Measurements from ENCODE around the gene PSMA3.

PSMA3 gene

DNA sequence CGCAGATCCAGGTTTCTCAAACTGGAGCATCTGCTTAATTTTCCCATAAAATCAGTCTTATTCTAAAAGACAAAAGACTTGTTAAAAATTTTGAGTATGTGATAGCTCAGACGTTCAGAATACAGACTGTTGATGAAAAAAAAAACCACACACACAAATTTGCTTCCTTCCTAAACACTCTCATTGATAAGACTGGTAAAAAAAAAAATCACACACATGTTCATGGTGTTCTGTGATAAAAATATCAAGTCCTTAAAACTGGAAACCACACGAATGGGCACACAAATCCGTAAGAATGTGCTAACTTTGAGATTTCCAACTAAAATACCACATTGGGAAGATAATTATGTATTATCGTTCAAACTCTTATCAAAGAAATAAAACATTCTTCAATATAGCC, 47.0 kb downstream of the PSMA3 start:
- peak; percentile 36 to 68 (median 44) for DNase-seq
- POLR2A ChIA-PET: no interaction called here
- CTCF ChIA-PET: interaction anchor here (1.2 kb wide), 1 partner anchor 48 kb away, joined by 3 read pairs; no protein-coding TSS in a partner anchor
- Histone ChIP-seq H3K27ac (ENCODE audit: insufficient read depth in 1 of 2, low read depth in 1 of 2, low read length in 2 of 2, poor library complexity in 1 of 2, severe bottlenecking in 2 of 2) (no peak overlapping the region), H3K4me1 (ENCODE audit: control extremely low read depth in 1 of 4, control insufficient read depth in 4 of 4, insufficient read depth in 4 of 4, low read length in 3 of 4) (peaks cover 10 to 27% (median 14%) of the 10 kb centered on the region in 4 experiments), H3K4me3 (ENCODE audit: control insufficient read depth in 1 of 7, extremely low read depth in 1 of 7, insufficient read depth in 4 of 7, low read depth in 2 of 7, low read length in 6 of 7) (no peak overlapping the region), H3K9me3 (ENCODE audit: control extremely low read depth in 1 of 5, control insufficient read depth in 4 of 5, insufficient read depth in 2 of 5, low read depth in 1 of 5, low read length in 4 of 5) (no peaks in the 10 kb centered on the region), H3K27me3 (replicated peaks in 2 of 5; ENCODE audit: control insufficient read depth in 4 of 5, insufficient read depth in 5 of 5, low read length in 4 of 5) (no peaks in the 10 kb centered on the region), H3K36me3 (ENCODE audit: control insufficient read depth in 4 of 4, insufficient read depth in 4 of 4, low read length in 3 of 4) (peaks cover 22 to 79% (median 55%) of the 10 kb centered on the region in 4 experiments)
- no CpG with 5 or more reads among the region's 5 CpGs for WGBS (ENCODE audit: insufficient coverage)

DNA sequence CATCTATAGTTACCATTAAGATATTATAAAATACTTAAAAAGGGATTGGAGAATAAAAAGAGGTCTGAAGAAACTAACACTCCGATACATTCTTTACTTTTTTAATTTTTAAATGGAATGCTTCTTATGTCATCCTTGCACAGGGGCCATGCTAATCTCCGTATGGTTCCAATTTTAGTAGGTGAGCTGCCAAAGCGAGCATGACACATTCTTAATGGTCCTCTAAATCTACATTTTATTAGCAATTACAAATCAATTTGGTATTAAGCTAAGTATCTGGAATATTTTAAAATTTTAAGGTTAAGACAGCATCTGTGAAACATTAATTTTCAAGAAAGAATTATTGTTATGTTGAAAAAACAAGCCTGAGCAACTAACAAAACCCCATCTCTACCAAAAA, 47.5 kb downstream of the PSMA3 start:
- CTCF ChIA-PET: interaction anchor here (1.2 kb wide), 1 partner anchor 47 kb away, joined by 3 read pairs; no protein-coding TSS in a partner anchor
- WGBS (ENCODE audit: insufficient coverage): no CpG with 5 or more reads among the region's 3 CpGs
- no peak for DNase-seq
- peaks cover 18 to 74% (median 53%) of the 10 kb centered on the region in 4 experiments for H3K36me3 ChIP-seq (ENCODE audit: control insufficient read depth in 4 of 4, insufficient read depth in 4 of 4, low read length in 3 of 4)
- H3K4me3 ChIP-seq (ENCODE audit: control insufficient read depth in 1 of 7, extremely low read depth in 1 of 7, insufficient read depth in 4 of 7, low read depth in 2 of 7, low read length in 6 of 7): no peak overlapping the region
- no peaks in the 10 kb centered on the region for H3K9me3 ChIP-seq (ENCODE audit: control extremely low read depth in 1 of 5, control insufficient read depth in 4 of 5, insufficient read depth in 2 of 5, low read depth in 1 of 5, low read length in 4 of 5)
- peaks cover 12 to 33% (median 17%) of the 10 kb centered on the region in 4 experiments for H3K4me1 ChIP-seq (ENCODE audit: control extremely low read depth in 1 of 4, control insufficient read depth in 4 of 4, insufficient read depth in 4 of 4, low read length in 3 of 4)
- POLR2A ChIA-PET: no interaction called here
- no peaks in the 10 kb centered on the region for H3K27me3 ChIP-seq (replicated peaks in 2 of 5; ENCODE audit: control insufficient read depth in 4 of 5, insufficient read depth in 5 of 5, low read length in 4 of 5)
- H3K27ac ChIP-seq (ENCODE audit: insufficient read depth in 1 of 2, low read depth in 1 of 2, low read length in 2 of 2, poor library complexity in 1 of 2, severe bottlenecking in 2 of 2): no peak overlapping the region

DNA sequence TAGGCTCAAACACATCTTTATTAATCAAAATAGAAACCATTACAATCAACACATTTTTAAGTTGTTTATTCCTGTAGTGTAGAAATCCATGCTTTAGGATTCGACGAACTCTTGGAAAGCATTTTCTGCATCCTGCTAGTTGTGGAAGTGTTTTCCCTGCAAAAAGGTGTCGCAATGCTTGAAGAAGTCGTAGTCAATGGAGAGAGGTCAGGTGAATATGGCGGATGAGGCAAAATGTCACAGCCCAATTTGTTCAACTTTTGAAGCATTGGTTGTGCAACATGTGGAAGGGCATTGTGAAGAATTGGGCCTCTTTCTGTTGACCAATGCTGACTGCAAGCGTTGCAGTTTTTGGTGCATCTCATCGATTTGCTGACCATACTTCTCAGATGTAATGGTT, 49.6 kb downstream of the PSMA3 start:
- DNase-seq: no peak
- H3K9me3 ChIP-seq (ENCODE audit: control extremely low read depth in 1 of 5, control insufficient read depth in 4 of 5, insufficient read depth in 2 of 5, low read depth in 1 of 5, low read length in 4 of 5): no peaks in the 10 kb centered on the region
- H3K36me3 ChIP-seq (ENCODE audit: control insufficient read depth in 4 of 4, insufficient read depth in 4 of 4, low read length in 3 of 4): peaks cover 9 to 59% (median 37%) of the 10 kb centered on the region in 4 experiments
- no peak overlapping the region for H3K4me3 ChIP-seq (ENCODE audit: control insufficient read depth in 1 of 7, extremely low read depth in 1 of 7, insufficient read depth in 4 of 7, low read depth in 2 of 7, low read length in 6 of 7)
- no peaks in the 10 kb centered on the region for H3K27me3 ChIP-seq (replicated peaks in 2 of 5; ENCODE audit: control insufficient read depth in 4 of 5, insufficient read depth in 5 of 5, low read length in 4 of 5)
- POLR2A ChIA-PET: no interaction called here
- WGBS (ENCODE audit: insufficient coverage): 97% methylated on average over 7 of the region's 7 CpGs
- no peak overlapping the region for H3K27ac ChIP-seq (ENCODE audit: insufficient read depth in 1 of 2, low read depth in 1 of 2, low read length in 2 of 2, poor library complexity in 1 of 2, severe bottlenecking in 2 of 2)
- CTCF ChIA-PET: no interaction called here
- peaks cover 12 to 35% (median 18%) of the 10 kb centered on the region in 4 experiments for H3K4me1 ChIP-seq (ENCODE audit: control extremely low read depth in 1 of 4, control insufficient read depth in 4 of 4, insufficient read depth in 4 of 4, low read length in 3 of 4)

DNA sequence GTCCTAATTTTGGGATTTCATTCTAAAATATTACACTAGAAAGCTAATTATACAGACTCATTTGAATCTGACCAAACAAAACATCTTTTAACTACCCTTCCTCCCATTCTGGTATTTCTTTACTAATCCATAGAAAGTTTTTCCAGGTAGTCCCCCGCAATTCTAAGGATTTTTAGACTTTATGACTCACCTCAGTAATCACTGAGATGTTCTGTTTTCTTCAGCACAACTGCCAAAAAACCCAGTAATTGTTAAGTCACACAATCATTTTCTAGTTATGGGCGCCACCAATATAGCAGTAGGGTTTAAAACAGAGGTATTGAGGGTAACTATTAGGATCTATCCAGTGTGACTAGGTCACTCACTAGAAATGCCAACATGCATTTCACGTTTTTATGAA, 52.1 kb downstream of the PSMA3 start:
- Histone ChIP-seq H3K27me3 (replicated peaks in 2 of 5; ENCODE audit: control insufficient read depth in 4 of 5, insufficient read depth in 5 of 5, low read length in 4 of 5) (no peaks in the 10 kb centered on the region), H3K4me1 (ENCODE audit: control extremely low read depth in 1 of 4, control insufficient read depth in 4 of 4, insufficient read depth in 4 of 4, low read length in 3 of 4) (peaks cover 18 to 46% (median 30%) of the 10 kb centered on the region in 4 experiments), H3K36me3 (ENCODE audit: control insufficient read depth in 4 of 4, insufficient read depth in 4 of 4, low read length in 3 of 4) (peaks cover 5 to 41% (median 21%) of the 10 kb centered on the region in 4 experiments), H3K4me3 (ENCODE audit: control insufficient read depth in 1 of 7, extremely low read depth in 1 of 7, insufficient read depth in 4 of 7, low read depth in 2 of 7, low read length in 6 of 7) (peak overlapping the region in 6 of 7 experiments; percentile 95 to 100 (median 99)), H3K9me3 (ENCODE audit: control extremely low read depth in 1 of 5, control insufficient read depth in 4 of 5, insufficient read depth in 2 of 5, low read depth in 1 of 5, low read length in 4 of 5) (no peaks in the 10 kb centered on the region), H3K27ac (ENCODE audit: insufficient read depth in 1 of 2, low read depth in 1 of 2, low read length in 2 of 2, poor library complexity in 1 of 2, severe bottlenecking in 2 of 2) (peak overlapping the region; percentile 98)
- POLR2A ChIA-PET: no interaction called here
- DNase-seq: peak in 1 of 3 donors; percentile 15
- CTCF ChIA-PET: interaction anchor here (0.6 kb wide), 1 partner anchor 15 kb away, joined by 3 read pairs; no protein-coding TSS in a partner anchor
- 38% methylated on average over 1 of the region's 3 CpGs for WGBS (ENCODE audit: insufficient coverage)

DNA sequence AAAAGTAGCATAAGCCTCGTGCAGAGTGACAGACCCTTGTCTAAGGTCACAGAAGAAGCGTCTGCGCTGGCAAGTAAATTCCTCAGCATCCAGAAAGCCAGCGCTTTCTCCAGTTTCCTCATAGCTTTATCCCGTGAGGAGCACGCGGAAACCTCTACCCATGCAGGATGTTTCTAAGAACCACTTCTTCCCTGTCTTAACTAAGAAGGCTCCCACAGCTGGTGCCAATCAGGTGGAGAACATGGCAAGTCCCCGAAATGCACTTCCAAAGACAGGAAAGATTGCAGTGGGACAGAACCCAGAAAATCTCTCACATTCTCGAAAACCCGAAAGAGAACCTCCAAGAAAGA, 52.7 kb downstream of the PSMA3 start:
- POLR2A ChIA-PET: interaction anchor here (1.0 kb wide), 2 partner anchors 17 to 97 kb away, joined by 3 read pairs; partner anchors contain the start of gene ACTR10
- no peaks in the 10 kb centered on the region for H3K9me3 ChIP-seq (ENCODE audit: control extremely low read depth in 1 of 5, control insufficient read depth in 4 of 5, insufficient read depth in 2 of 5, low read depth in 1 of 5, low read length in 4 of 5)
- peak overlapping the region; percentile 95 to 100 (median 99) for H3K4me3 ChIP-seq (ENCODE audit: control insufficient read depth in 1 of 7, extremely low read depth in 1 of 7, insufficient read depth in 4 of 7, low read depth in 2 of 7, low read length in 6 of 7)
- no peaks in the 10 kb centered on the region for H3K27me3 ChIP-seq (replicated peaks in 2 of 5; ENCODE audit: control insufficient read depth in 4 of 5, insufficient read depth in 5 of 5, low read length in 4 of 5)
- H3K36me3 ChIP-seq (ENCODE audit: control insufficient read depth in 4 of 4, insufficient read depth in 4 of 4, low read length in 3 of 4): peaks cover 5 to 37% (median 22%) of the 10 kb centered on the region in 4 experiments
- 0% methylated on average over 10 of the region's 10 CpGs for WGBS (ENCODE audit: insufficient coverage)
- H3K4me1 ChIP-seq (ENCODE audit: control extremely low read depth in 1 of 4, control insufficient read depth in 4 of 4, insufficient read depth in 4 of 4, low read length in 3 of 4): peaks cover 17 to 39% (median 29%) of the 10 kb centered on the region in 4 experiments
- DNase-seq: peak in 1 of 3 donors; percentile 22
- CTCF ChIA-PET: interaction anchor here (0.9 to 1.1 kb wide), 2 partner anchors 8 to 55 kb away, joined by 3 read pairs; no protein-coding TSS in a partner anchor
- peak overlapping the region; percentile 98 for H3K27ac ChIP-seq (ENCODE audit: insufficient read depth in 1 of 2, low read depth in 1 of 2, low read length in 2 of 2, poor library complexity in 1 of 2, severe bottlenecking in 2 of 2)

DNA sequence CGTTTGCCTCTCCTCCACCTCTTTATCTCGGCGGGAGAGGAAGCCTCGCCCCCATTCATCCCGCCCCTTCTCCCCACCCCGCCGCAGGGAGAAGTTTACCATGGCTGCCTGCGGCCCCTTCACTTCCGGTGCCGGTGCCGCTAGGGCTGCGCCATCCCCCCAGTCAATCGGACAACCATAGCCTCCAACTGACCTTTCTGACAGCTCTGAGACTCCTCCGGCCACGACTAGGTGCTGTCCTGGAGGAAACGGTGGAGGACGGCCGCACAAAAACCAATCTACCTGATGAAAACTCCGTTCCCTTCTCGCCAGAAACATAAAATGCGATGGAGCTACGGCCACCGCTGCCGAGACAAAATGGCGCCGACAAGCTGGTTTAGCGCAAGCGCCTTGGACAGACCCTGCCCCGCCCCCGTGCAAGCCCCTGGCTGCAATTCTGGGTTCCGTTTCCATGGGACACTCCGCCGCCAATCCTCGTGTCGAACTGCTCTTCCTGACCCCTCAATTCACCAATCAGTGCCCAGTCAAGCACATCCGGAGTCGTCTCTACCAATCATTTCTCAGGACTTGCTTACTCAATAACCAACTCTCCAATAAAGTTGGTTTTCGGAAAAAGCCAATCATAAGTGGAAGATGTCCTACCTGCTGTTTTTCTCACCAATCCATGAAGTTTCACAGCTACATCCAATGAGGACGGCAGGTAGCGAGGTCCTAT, 53.3 kb downstream of the PSMA3 start:
- ChIA-PET POLR2A (interaction anchor here (0.6 to 1.0 kb wide), 5 partner anchors 17 to 149 kb away, joined by 3 to 4 read pairs (median 3); partner anchors contain the start of genes ACTR10 and PSMA3), CTCF (interaction anchor here (0.7 to 1.2 kb wide), 10 partner anchors 9 to 64 kb away, joined by 3 to 6 read pairs (median 4); no protein-coding TSS in a partner anchor)
- no peaks in the 10 kb centered on the region for H3K9me3 ChIP-seq (ENCODE audit: control extremely low read depth in 1 of 5, control insufficient read depth in 4 of 5, insufficient read depth in 2 of 5, low read depth in 1 of 5, low read length in 4 of 5)
- DNase-seq: peak; percentile 100
- H3K27me3 ChIP-seq (replicated peaks in 2 of 5; ENCODE audit: control insufficient read depth in 4 of 5, insufficient read depth in 5 of 5, low read length in 4 of 5): no peaks in the 10 kb centered on the region
- H3K36me3 ChIP-seq (ENCODE audit: control insufficient read depth in 4 of 4, insufficient read depth in 4 of 4, low read length in 3 of 4): peaks cover 5 to 33% (median 23%) of the 10 kb centered on the region in 4 experiments
- peak overlapping the region; percentile 95 to 100 (median 99) for H3K4me3 ChIP-seq (ENCODE audit: control insufficient read depth in 1 of 7, extremely low read depth in 1 of 7, insufficient read depth in 4 of 7, low read depth in 2 of 7, low read length in 6 of 7)
- 0% methylated on average over 31 of the region's 40 CpGs for whole genome bisulfite sequencing (ENCODE audit: insufficient coverage)
- H3K4me1 ChIP-seq (ENCODE audit: control extremely low read depth in 1 of 4, control insufficient read depth in 4 of 4, insufficient read depth in 4 of 4, low read length in 3 of 4): peaks cover 12 to 35% (median 29%) of the 10 kb centered on the region in 4 experiments
- peak overlapping the region; percentile 98 for H3K27ac ChIP-seq (ENCODE audit: insufficient read depth in 1 of 2, low read depth in 1 of 2, low read length in 2 of 2, poor library complexity in 1 of 2, severe bottlenecking in 2 of 2)

Measured in common myeloid progenitor, CD34-positive (primary cell).